CD4-positive, alpha-beta memory T cell (primary cell): ENCODE measurements around the gene MYH15. TPM values are rescaled to one million over a fixed set of nuclear protein-coding genes. Genes with fewer than 3 reads are reported as not detected.
A peak's percentile ranks its signal among the peaks of the same experiment; 100 is the strongest.

ENCODE experiments used
- CTCF ChIA-PET: fragments of 350-600 bp; sonication (Branson Sonifier 250); formaldehyde crosslinking; loops from one replicate; lab custom pipeline; 2021; ENCODE audit warnings: inconsistent platforms; ENCODE audit not compliant: partially characterized antibody; lab: Charles Lee
- POLR2A ChIA-PET: fragments of 350-600 bp; sonication (Branson Sonifier 250); formaldehyde crosslinking; loops from one replicate; lab custom pipeline; 2021; ENCODE audit not compliant: partially characterized antibody; lab: Charles Lee
- DNase-seq, 5 donors: peaks; one replicate each; pipeline versions ENCODE4 v3.0.0 to v3.0.0-alpha.2; 2020 to 2022; ENCODE audit warnings: mixed read lengths in 1 of 5
- H3K27ac ChIP-seq: one replicate; pipeline ENCODE4 v1.7.0; 2013; ENCODE audit warnings: low read depth, low read length
- H3K27me3 ChIP-seq: 2 replicates; pipeline ENCODE4 v1.7.0; 2013; ENCODE audit warnings: mild to moderate bottlenecking, low read length, moderate library complexity; ENCODE audit not compliant: insufficient read depth
- H3K36me3 ChIP-seq: 2 replicates; pipeline ENCODE4 v1.7.0; 2013; ENCODE audit warnings: mild to moderate bottlenecking, low read length, moderate library complexity; ENCODE audit not compliant: insufficient read depth
- H3K4me1 ChIP-seq: 2 replicates; pipeline ENCODE4 v1.7.0; 2013; ENCODE audit warnings: mild to moderate bottlenecking, low read length, moderate library complexity; ENCODE audit not compliant: insufficient read depth
- H3K4me3 ChIP-seq, 2 donors: one replicate each; pipeline ENCODE4 v1.7.0; 2013; ENCODE audit warnings: low read length in 2 of 2, mild to moderate bottlenecking in 1 of 2
- H3K9me3 ChIP-seq, 2 donors: one replicate each; pipeline ENCODE4 v1.7.0; 2013; ENCODE audit warnings: low read length in 2 of 2, control low read depth in 1 of 2; ENCODE audit not compliant: control insufficient read depth in 1 of 2
- H3K27ac Mint-ChIP-seq, 7 donors: one replicate each; pipeline ENCODE4 v1.8.0; 2020 to 2021; ENCODE audit warnings: mixed read lengths in 7 of 7, mild to moderate bottlenecking in 6 of 7, inconsistent platforms in 3 of 7, moderate library complexity in 3 of 7
- H3K27me3 Mint-ChIP-seq, 2 donors: one replicate each; pipeline ENCODE4 v1.8.0; 2020 to 2021; ENCODE audit warnings: mixed read lengths in 2 of 2
- H3K36me3 Mint-ChIP-seq, 2 donors: one replicate each; pipeline ENCODE4 v1.8.0; 2020 to 2021; ENCODE audit warnings: mixed read lengths in 2 of 2, inconsistent platforms in 1 of 2, mild to moderate bottlenecking in 1 of 2
- H3K4me1 Mint-ChIP-seq, 4 donors: one replicate each; pipeline ENCODE4 v1.8.0; 2020 to 2021; ENCODE audit warnings: mixed read lengths in 4 of 4, mild to moderate bottlenecking in 1 of 4
- H3K4me3 Mint-ChIP-seq, 8 donors: one replicate each; pipeline ENCODE4 v1.8.0; 2020 to 2021; ENCODE audit warnings: mixed read lengths in 8 of 8, mild to moderate bottlenecking in 7 of 8, moderate library complexity in 6 of 8, inconsistent platforms in 3 of 8
- H3K9me3 Mint-ChIP-seq, 8 donors: one replicate each; pipeline ENCODE4 v1.8.0; 2020 to 2021; ENCODE audit warnings: mixed read lengths in 8 of 8, mild to moderate bottlenecking in 5 of 8, inconsistent platforms in 3 of 8, moderate library complexity in 1 of 8
- intact Hi-C: fragments of 100-400 bp; cut with micrococcal nuclease; formaldehyde crosslinking; loops from one replicate; pipeline ENCODE4 v1.15.1; 2023
- polyA plus RNA-seq, 2 donors: library from polyadenylated mRNA; unstranded; fragments of 300-500 nt; fragmentation: Illumina TruSeq; gene quantifications; one replicate each; pipeline ENCODE4 v1.2.3, GENCODE V29; 2021
- total RNA-seq, 2 experiments: library from RNA; stranded (reverse); gene quantifications; one replicate each; pipeline ENCODE4 v1.2.3, GENCODE V29; 2021

MYH15 gene
- total and polyA plus RNA-seq, 4 experiments from 2014 or later, result 0.06 TPM; not detected in 3

GRCh38 chr3:108511490-108511889 is 1.1 kb upstream of the MYH15 start:
- Mint-ChIP-seq H3K27me3 (peaks cover 0 to 3% of the 10 kb centered on the region in 2 donors), H3K4me1 (no peaks in the 10 kb centered on the region), H3K9me3 (no peaks in the 10 kb centered on the region), H3K36me3 (no peaks in the 10 kb centered on the region), H3K27ac (no peak overlapping the region), H3K4me3 (no peak overlapping the region)
- H3K9me3 ChIP-seq, result no peaks in the 10 kb centered on the region
- CTCF ChIA-PET, result no interaction called here
- DNase-seq, result no peak
- H3K4me3 ChIP-seq, result no peak overlapping the region
- no peaks in the 10 kb centered on the region for H3K4me1 ChIP-seq
- POLR2A ChIA-PET, result no interaction called here
- no peak overlapping the region for H3K27ac ChIP-seq
- no peaks in the 10 kb centered on the region for H3K36me3 ChIP-seq
- intact Hi-C loops, result no loop called here
- H3K27me3 ChIP-seq, result no peaks in the 10 kb centered on the region

GRCh38 chr3:108511055-108511454 is 659 bp upstream of the MYH15 start:
- peak overlapping the region in 1 of 7 donors; percentile 14 for H3K27ac Mint-ChIP-seq
- DNase-seq, result no peak
- Histone ChIP-seq H3K27ac (no peak overlapping the region), H3K27me3 (no peaks in the 10 kb centered on the region), H3K9me3 (no peaks in the 10 kb centered on the region), H3K36me3 (no peaks in the 10 kb centered on the region), H3K4me3 (no peak overlapping the region), H3K4me1 (no peaks in the 10 kb centered on the region)
- ChIA-PET CTCF (no interaction called here), POLR2A (no interaction called here)
- H3K9me3 Mint-ChIP-seq, result no peaks in the 10 kb centered on the region
- H3K27me3 Mint-ChIP-seq, result peaks cover 0 to 3% of the 10 kb centered on the region in 2 donors
- no peaks in the 10 kb centered on the region for H3K36me3 Mint-ChIP-seq
- no peak overlapping the region for H3K4me3 Mint-ChIP-seq
- H3K4me1 Mint-ChIP-seq, result no peaks in the 10 kb centered on the region
- intact Hi-C loops, result no loop called here

- H3K36me3 ChIP-seq, result no peaks in the 10 kb centered on the region
- Mint-ChIP-seq H3K4me3 (no peak overlapping the region), H3K36me3 (no peaks in the 10 kb centered on the region), H3K9me3 (no peaks in the 10 kb centered on the region), H3K4me1 (no peaks in the 10 kb centered on the region), H3K27ac (no peak overlapping the region), H3K27me3 (no peaks in the 10 kb centered on the region)
- ChIA-PET CTCF (interaction anchor here (1.1 kb wide), 1 partner anchor 513 kb away, joined by 3 read pairs; no protein-coding TSS in a partner anchor), POLR2A (no interaction called here)
- H3K4me3 ChIP-seq, result no peak overlapping the region
- no peaks in the 10 kb centered on the region for H3K27me3 ChIP-seq
- DNase-seq, result no peak
- no peak overlapping the region for H3K27ac ChIP-seq
- intact Hi-C loops, result no loop called here
- H3K4me1 ChIP-seq, result no peaks in the 10 kb centered on the region
- H3K9me3 ChIP-seq, result no peaks in the 10 kb centered on the region
Observed at GRCh38 chr3:108509871-108510270, 525 bp downstream of the MYH15 start.

GRCh38 chr3:108509263-108509662 is 1.1 kb downstream of the MYH15 start:
- H3K9me3 ChIP-seq, result no peaks in the 10 kb centered on the region
- Mint-ChIP-seq H3K36me3 (no peaks in the 10 kb centered on the region), H3K4me1 (no peaks in the 10 kb centered on the region), H3K9me3 (no peaks in the 10 kb centered on the region), H3K4me3 (no peak overlapping the region), H3K27me3 (no peaks in the 10 kb centered on the region), H3K27ac (no peak overlapping the region)
- intact Hi-C loops, result no loop called here
- ChIA-PET CTCF (interaction anchor here (1.1 kb wide), 1 partner anchor 514 kb away, joined by 3 read pairs; no protein-coding TSS in a partner anchor), POLR2A (no interaction called here)
- H3K27me3 ChIP-seq, result no peaks in the 10 kb centered on the region
- H3K4me1 ChIP-seq, result no peaks in the 10 kb centered on the region
- H3K36me3 ChIP-seq, result no peaks in the 10 kb centered on the region
- no peak for DNase-seq
- no peak overlapping the region for H3K4me3 ChIP-seq
- no peak overlapping the region for H3K27ac ChIP-seq

GRCh38 chr3:108507902-108508301 is 2.5 kb downstream of the MYH15 start:
- Histone ChIP-seq H3K27ac (no peak overlapping the region), H3K36me3 (no peaks in the 10 kb centered on the region), H3K4me1 (no peaks in the 10 kb centered on the region), H3K27me3 (no peaks in the 10 kb centered on the region), H3K9me3 (no peaks in the 10 kb centered on the region), H3K4me3 (no peak overlapping the region)
- no peak overlapping the region for H3K4me3 Mint-ChIP-seq
- intact Hi-C loops, result no loop called here
- H3K9me3 Mint-ChIP-seq, result peaks cover 0 to 3% (median 0%) of the 10 kb centered on the region in 8 donors
- no peaks in the 10 kb centered on the region for H3K27me3 Mint-ChIP-seq
- no peak overlapping the region for H3K27ac Mint-ChIP-seq
- CTCF ChIA-PET, result interaction anchor here (0.7 to 1.9 kb wide), 2 partner anchors 19 to 44 kb away, joined by 3 to 10 read pairs; no protein-coding TSS in a partner anchor
- POLR2A ChIA-PET, result no interaction called here
- H3K36me3 Mint-ChIP-seq, result no peaks in the 10 kb centered on the region
- DNase-seq, result no peak
- H3K4me1 Mint-ChIP-seq, result no peaks in the 10 kb centered on the region

GRCh38 chr3:108505811-108506210 is 4.6 kb downstream of the MYH15 start:
- no peaks in the 10 kb centered on the region for H3K9me3 ChIP-seq
- Mint-ChIP-seq H3K36me3 (no peaks in the 10 kb centered on the region), H3K27me3 (no peaks in the 10 kb centered on the region), H3K4me1 (no peaks in the 10 kb centered on the region), H3K9me3 (peaks cover 0 to 5% (median 0%) of the 10 kb centered on the region in 8 donors), H3K4me3 (no peak overlapping the region), H3K27ac (no peak overlapping the region)
- CTCF ChIA-PET, result interaction anchor here (1.1 to 1.3 kb wide), 2 partner anchors 10 to 46 kb away, joined by 3 to 6 read pairs; no protein-coding TSS in a partner anchor
- no peak overlapping the region for H3K4me3 ChIP-seq
- H3K36me3 ChIP-seq, result no peaks in the 10 kb centered on the region
- H3K4me1 ChIP-seq, result no peaks in the 10 kb centered on the region
- intact Hi-C loops, result no loop called here
- no peak for DNase-seq
- no peaks in the 10 kb centered on the region for H3K27me3 ChIP-seq
- POLR2A ChIA-PET, result no interaction called here
- H3K27ac ChIP-seq, result no peak overlapping the region

GRCh38 chr3:108503722-108504121 is 6.7 kb downstream of the MYH15 start:
- intact Hi-C loops, result no loop called here
- Histone ChIP-seq H3K36me3 (no peaks in the 10 kb centered on the region), H3K4me1 (no peaks in the 10 kb centered on the region), H3K9me3 (no peaks in the 10 kb centered on the region), H3K27ac (no peak overlapping the region), H3K4me3 (no peak overlapping the region), H3K27me3 (no peaks in the 10 kb centered on the region)
- H3K4me1 Mint-ChIP-seq, result no peaks in the 10 kb centered on the region
- H3K27me3 Mint-ChIP-seq, result no peaks in the 10 kb centered on the region
- H3K4me3 Mint-ChIP-seq, result no peak overlapping the region
- no peak for DNase-seq
- no peaks in the 10 kb centered on the region for H3K36me3 Mint-ChIP-seq
- POLR2A ChIA-PET, result no interaction called here
- CTCF ChIA-PET, result no interaction called here
- H3K27ac Mint-ChIP-seq, result no peak overlapping the region
- H3K9me3 Mint-ChIP-seq, result peaks cover 0 to 6% (median 0%) of the 10 kb centered on the region in 8 donors
